Ovary (tissue), 9 donors: Measurements from ENCODE around the gene MYO1A. TPM values are rescaled to one million over a fixed set of nuclear protein-coding genes. Genes with fewer than 3 reads are reported as not detected.
"Not testable (repeated sequence)": the region's sequence is repeated elsewhere in the genome, so short reads cannot be mapped to it uniquely, and the experiment has no call there.

Source experiments
- DNase-seq, 5 donors: peaks; one replicate each; pipeline ENCODE4 v3.0.0-alpha.2; 2019 to 2020
- H3K27ac ChIP-seq, 2 donors: fragments of 200-600 bp; one replicate each; pipeline versions ENCODE4 v1.5.1 to v1.8.0; 2019 to 2022
- H3K27me3 ChIP-seq: fragments of 200-600 bp; one replicate; pipeline ENCODE4 v1.8.0; 2022
- H3K36me3 ChIP-seq: fragments of 200-600 bp; sonication (generic); one replicate; pipeline ENCODE4 v1.5.1; 2019
- H3K4me1 ChIP-seq: one replicate; pipeline ENCODE4 v1.8.1; 2013; ENCODE audit warnings: mild to moderate bottlenecking, moderate library complexity; ENCODE audit not compliant: insufficient read depth
- H3K4me3 ChIP-seq: fragments of 200-600 bp; sonication (generic); one replicate; pipeline ENCODE4 v1.5.1; 2017
- H3K9me3 ChIP-seq, 2 donors: fragments of 200-600 bp in 1 of 2; sonication (generic) in 1 of 2; one replicate each; pipeline versions ENCODE4 v1.5.1 to v1.8.1; 2013 to 2019; ENCODE audit warnings: mild to moderate bottlenecking in 1 of 2, moderate library complexity in 1 of 2
- EP300 ChIP-seq: sonication (generic); formaldehyde crosslinking; IDR thresholded peaks from one replicate; pipeline ENCODE4 v1.6.1; 2017; ENCODE audit warnings: antibody characterized with exemption
- POLR2A ChIP-seq: fragments of 450-650 bp; IDR thresholded peaks from one replicate; pipeline ENCODE4 v1.6.1; 2017; ENCODE audit warnings: antibody characterized with exemption, mild to moderate bottlenecking, moderate library complexity
- WGBS, 3 donors: extraction: QIAGEN DNeasy Blood & Tissue Kit in 1 of 3; methylation state at CpG; one replicate each; pipeline versions ENCODE4 v1.1.5 to v1.1.7; 2013 to 2017; 5-methylcytosine and 5-hydroxymethylcytosine counted together
- intact Hi-C, 4 donors: fragments of 100-400 bp; cut with DNase I; formaldehyde crosslinking; loops; one replicate each; pipeline versions ENCODE4 v1.11.0 to v1.15.1; 2022 to 2023
- polyA plus RNA-seq, 2 donors: library from polyadenylated mRNA; stranded (reverse); fragments of 200-250 nt in 1 of 2; fragments of 350-450 nt in 1 of 2; fragmentation: Illumina TruSeq in 1 of 2; extraction: RNeasy Lipid Tissue Mini Kit (QIAGEN cat#74804) in 1 of 2; gene quantifications; one replicate each; pipeline ENCODE4 v1.2.3, GENCODE V29; 2013 to 2014
- total RNA-seq, 7 donors: library from RNA; depleted of rRNA in 2 of 7; stranded (reverse); fragments of >200 nt in 2 of 7; fragmentation: NEBNext Ultra II Directional in 3 of 7; extraction: Animal tissue kit (Norgen Biotek cat#: 25700) in 3 of 7; gene quantifications; one replicate each; pipeline versions ENCODE4 v1.1.0 to v1.2.4, GENCODE V29; 2016 to 2023
- TF ChIP-seq, protein P1 (sequence below), 3 donors: fragments of 450-650 bp in 2 of 3; fragments of 200-600 bp in 1 of 3; IDR thresholded peaks; one replicate each; pipeline versions ENCODE4 v1.5.1 to v1.8.0; 2016 to 2022; ENCODE audit warnings: antibody characterized with exemption in 3 of 3, mild to moderate bottlenecking in 1 of 3
- donor health status: DM: no; HTN: no; CAD: no; lungs with moderate emphysema.
- donor health status: DM: no; HTN: no; CAD: no.
- donor health status: Bipolar disorder and iron deficiency.
- donor health status: DM: yes; HTN: yes; CAD: no.
- donor health status: DM: no; HTN: no; CAD: no.
- donor health status: DM: yes; HTN: yes; CAD: no.

MYO1A gene
- total and polyA plus RNA-seq, 9 donors, result 0.08 to 2.6 (median 0.23) TPM; not detected in 2

DNA sequence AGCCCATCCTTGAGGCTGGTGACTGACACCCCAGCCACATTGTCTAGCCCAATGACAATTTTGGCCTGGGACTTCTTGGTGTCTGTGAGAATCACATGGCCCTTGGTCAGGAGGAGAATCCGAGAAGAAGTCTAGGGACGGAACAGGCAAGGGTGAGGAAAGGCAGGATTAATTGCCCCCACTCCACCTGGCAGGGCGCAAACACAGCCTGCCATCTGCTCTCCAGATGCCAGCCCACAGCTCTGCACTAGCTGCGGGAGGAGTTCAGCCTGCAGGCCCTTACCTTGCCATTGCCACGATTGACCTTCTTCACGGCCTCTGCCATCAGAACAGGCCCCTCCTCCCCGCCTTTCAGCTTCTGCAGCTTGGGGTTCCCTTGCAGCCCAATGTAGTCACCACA lies 20.5 kb downstream of the MYO1A start:
- Histone ChIP-seq H3K4me3 (no peak overlapping the region), H3K4me1 (no peaks in the 10 kb centered on the region), H3K27me3 (no peaks in the 10 kb centered on the region), H3K9me3 (no peaks in the 10 kb centered on the region), H3K27ac (no peak overlapping the region), H3K36me3 (no peaks in the 10 kb centered on the region)
- TF ChIP-seq EP300 (no peak), POLR2A (no peak)
- TF ChIP-seq, protein P1, sequence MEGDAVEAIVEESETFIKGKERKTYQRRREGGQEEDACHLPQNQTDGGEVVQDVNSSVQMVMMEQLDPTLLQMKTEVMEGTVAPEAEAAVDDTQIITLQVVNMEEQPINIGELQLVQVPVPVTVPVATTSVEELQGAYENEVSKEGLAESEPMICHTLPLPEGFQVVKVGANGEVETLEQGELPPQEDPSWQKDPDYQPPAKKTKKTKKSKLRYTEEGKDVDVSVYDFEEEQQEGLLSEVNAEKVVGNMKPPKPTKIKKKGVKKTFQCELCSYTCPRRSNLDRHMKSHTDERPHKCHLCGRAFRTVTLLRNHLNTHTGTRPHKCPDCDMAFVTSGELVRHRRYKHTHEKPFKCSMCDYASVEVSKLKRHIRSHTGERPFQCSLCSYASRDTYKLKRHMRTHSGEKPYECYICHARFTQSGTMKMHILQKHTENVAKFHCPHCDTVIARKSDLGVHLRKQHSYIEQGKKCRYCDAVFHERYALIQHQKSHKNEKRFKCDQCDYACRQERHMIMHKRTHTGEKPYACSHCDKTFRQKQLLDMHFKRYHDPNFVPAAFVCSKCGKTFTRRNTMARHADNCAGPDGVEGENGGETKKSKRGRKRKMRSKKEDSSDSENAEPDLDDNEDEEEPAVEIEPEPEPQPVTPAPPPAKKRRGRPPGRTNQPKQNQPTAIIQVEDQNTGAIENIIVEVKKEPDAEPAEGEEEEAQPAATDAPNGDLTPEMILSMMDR (IDR thresholded peaks at IDR 0.05), result no peak
- no peak for DNase-seq
- intact Hi-C loops, result no loop called here
- 91 to 96% (median 93%) methylated on average over 7 of the region's 7 CpGs for whole genome bisulfite sequencing, 3 donors

DNA sequence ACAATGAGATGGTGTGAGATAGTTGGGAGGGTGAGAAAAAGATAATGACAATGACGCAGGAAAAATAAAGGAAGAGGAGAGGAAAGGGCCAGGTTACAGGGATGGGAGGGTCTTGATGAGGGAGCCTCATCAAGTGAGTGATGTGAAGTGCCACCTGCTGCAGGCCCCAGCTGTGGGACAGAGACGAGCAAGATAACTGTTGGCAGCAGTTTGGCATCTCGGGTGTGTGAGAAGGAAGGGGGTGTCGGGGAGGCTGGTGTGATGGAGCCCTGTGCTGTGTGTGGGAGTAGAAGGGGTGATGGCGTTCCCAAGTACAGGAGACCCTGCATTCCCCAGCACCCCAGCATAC lies 22.1 kb downstream of the MYO1A start:
- no peak overlapping the region for H3K27ac ChIP-seq
- TF ChIP-seq POLR2A, result no peak
- TF ChIP-seq, protein P1 (IDR thresholded peaks at IDR 0.05), result no peak
- no peak for TF ChIP-seq EP300
- no peaks in the 10 kb centered on the region for H3K27me3 ChIP-seq
- no peaks in the 10 kb centered on the region for H3K36me3 ChIP-seq
- intact Hi-C loops, result no loop called here
- DNase-seq, result no peak
- no peak overlapping the region for H3K4me3 ChIP-seq
- H3K9me3 ChIP-seq, result no peaks in the 10 kb centered on the region
- WGBS, 3 donors, result 35 to 63% (median 47%) methylated on average over 5 of the region's 5 CpGs
- no peaks in the 10 kb centered on the region for H3K4me1 ChIP-seq

DNA sequence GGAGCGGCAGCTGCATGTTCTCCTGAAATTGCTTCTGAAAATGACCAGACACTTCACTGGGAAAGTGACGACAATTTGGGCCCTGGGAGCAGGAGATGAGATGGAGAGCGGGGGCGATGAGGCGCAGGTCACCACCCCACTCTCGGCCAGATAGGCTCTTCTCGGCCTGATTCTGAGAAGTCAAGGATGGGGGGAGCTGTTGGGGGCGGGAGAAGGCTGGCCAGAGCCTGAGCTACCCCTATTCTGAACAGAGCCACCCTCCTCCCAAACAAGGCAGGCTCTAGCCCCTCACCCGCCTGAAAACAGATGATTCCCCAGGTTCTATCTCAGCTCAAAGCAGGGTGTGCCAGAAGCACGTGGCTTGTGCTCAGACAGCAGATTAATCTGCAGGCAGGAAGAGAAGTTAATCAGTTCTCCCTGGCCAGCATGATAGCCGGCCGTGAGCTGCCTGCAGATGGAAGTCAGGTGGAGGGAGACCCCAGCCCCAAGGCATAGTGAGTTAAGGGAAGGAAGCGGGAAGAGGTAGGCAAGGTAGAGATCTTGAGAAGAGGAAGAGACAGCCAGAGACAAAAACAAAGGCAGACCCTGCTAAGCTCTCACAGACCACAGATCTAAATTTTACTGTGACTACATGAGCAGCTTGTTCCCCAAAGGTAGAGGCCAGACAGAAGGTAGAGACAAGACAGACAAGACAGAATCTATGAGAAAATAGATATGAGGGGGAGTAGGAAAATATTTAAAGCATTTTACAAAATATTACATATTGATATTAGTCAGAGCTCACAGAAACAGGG lies 22.7 kb downstream of the MYO1A start:
- intact Hi-C loops, result no loop called here
- DNase-seq, result no peak
- Histone ChIP-seq H3K4me3 (no peak overlapping the region), H3K9me3 (no peaks in the 10 kb centered on the region), H3K27ac (no peak overlapping the region), H3K4me1 (no peaks in the 10 kb centered on the region), H3K36me3 (no peaks in the 10 kb centered on the region), H3K27me3 (no peaks in the 10 kb centered on the region)
- TF ChIP-seq EP300, result no peak
- TF ChIP-seq POLR2A, result no peak
- TF ChIP-seq, protein P1 (IDR thresholded peaks at IDR 0.05), result no peak
- WGBS, 3 donors, result 50 to 60% (median 50%) methylated on average over 13 of the region's 13 CpGs

DNA sequence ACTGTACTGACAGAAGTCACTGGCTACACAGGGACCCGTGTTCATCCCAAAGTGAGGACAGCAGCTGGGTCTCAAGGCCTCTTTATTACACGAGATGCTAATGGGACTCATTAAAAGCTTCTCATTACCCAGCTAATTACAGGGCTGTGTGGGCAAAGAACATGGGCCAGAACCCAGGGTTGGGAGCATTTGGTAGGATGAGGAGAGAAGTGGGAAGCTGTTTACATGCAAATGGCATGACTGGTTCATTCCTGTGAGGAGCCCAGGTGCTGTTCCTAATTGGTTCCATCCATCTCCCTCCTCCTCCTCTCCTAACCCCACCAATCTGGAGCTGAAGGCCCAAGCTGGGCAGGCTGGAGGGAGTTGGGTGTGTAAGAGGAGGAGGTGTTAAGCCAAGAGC lies 24.7 kb downstream of the MYO1A start:
- Histone ChIP-seq H3K36me3 (no peaks in the 10 kb centered on the region), H3K27me3 (no peaks in the 10 kb centered on the region), H3K4me3 (no peak overlapping the region), H3K4me1 (no peaks in the 10 kb centered on the region), H3K9me3 (no peaks in the 10 kb centered on the region), H3K27ac (no peak overlapping the region)
- DNase-seq, result no peak
- TF ChIP-seq EP300, result no peak
- no peak for TF ChIP-seq POLR2A
- TF ChIP-seq, protein P1 (IDR thresholded peaks at IDR 0.05), result no peak
- WGBS, 3 donors, result 49 to 67% (median 65%) methylated on average over 2 of the region's 2 CpGs
- intact Hi-C loops, result no loop called here

DNA sequence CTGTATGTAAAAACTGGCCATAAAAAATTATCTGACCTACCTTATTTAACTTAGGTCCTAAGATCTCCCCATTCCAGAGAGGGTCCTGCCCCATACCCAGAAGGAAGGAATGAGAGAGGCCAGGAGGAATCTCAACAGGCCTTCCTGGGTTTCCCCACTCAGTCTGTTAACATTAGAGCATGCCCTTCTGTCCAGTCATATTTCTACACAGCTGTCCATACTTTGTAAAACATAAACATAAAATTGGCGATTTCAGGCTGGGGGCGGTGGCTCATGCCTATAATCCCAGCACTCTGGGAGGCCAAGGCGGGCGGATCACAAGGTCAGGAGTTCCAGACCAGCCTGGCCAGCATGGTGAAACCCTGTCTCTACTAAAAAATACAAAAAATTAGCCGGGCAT lies 27.6 kb downstream of the MYO1A start:
- H3K27ac ChIP-seq, H3K27me3 ChIP-seq, H3K4me1 ChIP-seq, H3K9me3 ChIP-seq, intact Hi-C loops, DNase-seq, H3K36me3 ChIP-seq, H3K4me3 ChIP-seq: not testable (repeated sequence)
- 73 to 83% (median 78%) methylated on average over 5 of the region's 5 CpGs for WGBS, 3 donors
